KMS-11 (cell line): ENCODE measurements around the gene TMEM221.

ENCODE experiments used
- H2AFZ ChIP-seq: fragments of 200-600 bp; sonication (generic); 2 replicates; pipeline ENCODE4 v1.6.1; 2016; ENCODE audit warnings: antibody characterized with exemption, mixed run types, low read depth
- H3K27ac ChIP-seq: fragments of 200-600 bp; sonication (generic); 2 replicates; pipeline ENCODE4 v1.6.1; 2016; ENCODE audit warnings: mild to moderate bottlenecking, mixed run types
- H3K27me3 ChIP-seq: fragments of 200-600 bp; sonication (generic); 2 replicates; pipeline ENCODE4 v1.6.1; 2017; ENCODE audit warnings: mild to moderate bottlenecking, low read depth, mixed run types, moderate library complexity; ENCODE audit not compliant: insufficient read depth
- H3K36me3 ChIP-seq: fragments of 200-600 bp; sonication (generic); 2 replicates; pipeline ENCODE4 v1.6.1; 2017; ENCODE audit warnings: mild to moderate bottlenecking, mixed run types; ENCODE audit not compliant: insufficient read depth
- H3K4me1 ChIP-seq: fragments of 200-600 bp; sonication (generic); 2 replicates; pipeline ENCODE4 v1.6.1; 2016; ENCODE audit warnings: mild to moderate bottlenecking, low read depth, mixed run types; ENCODE audit not compliant: poor library complexity, severe bottlenecking
- H3K4me2 ChIP-seq: fragments of 200-600 bp; sonication (generic); 2 replicates; pipeline ENCODE4 v1.7.0; 2016; ENCODE audit warnings: mild to moderate bottlenecking, mixed run types
- H3K4me3 ChIP-seq: fragments of 200-600 bp; sonication (generic); IDR thresholded peaks from 2 replicates; pipeline ENCODE4 v1.6.1; 2017; ENCODE audit warnings: low read depth, low read length, mixed read lengths; ENCODE audit not compliant: insufficient read depth
- H3K79me2 ChIP-seq: fragments of 200-600 bp; sonication (generic); 2 replicates; pipeline ENCODE4 v1.6.1; 2016; ENCODE audit warnings: low read depth, mixed run types; ENCODE audit not compliant: insufficient read depth
- H3K9ac ChIP-seq: fragments of 200-600 bp; sonication (generic); 2 replicates; pipeline ENCODE4 v1.6.1; 2016; ENCODE audit warnings: mild to moderate bottlenecking, mixed run types
- H4K20me1 ChIP-seq: fragments of 200-600 bp; sonication (generic); 2 replicates; pipeline ENCODE4 v1.6.1; 2016; ENCODE audit warnings: mild to moderate bottlenecking, mixed run types; ENCODE audit not compliant: insufficient read depth
- TF ChIP-seq, protein P1 (sequence below): fragments of 200-600 bp; sonication (generic); conservative IDR thresholded peaks from 2 replicates; pipeline ENCODE4 v1.6.1; 2017; ENCODE audit warnings: low read depth, mild to moderate bottlenecking, antibody characterized with exemption, low read length, moderate library complexity, mixed read lengths

The TMEM221 gene

DNA sequence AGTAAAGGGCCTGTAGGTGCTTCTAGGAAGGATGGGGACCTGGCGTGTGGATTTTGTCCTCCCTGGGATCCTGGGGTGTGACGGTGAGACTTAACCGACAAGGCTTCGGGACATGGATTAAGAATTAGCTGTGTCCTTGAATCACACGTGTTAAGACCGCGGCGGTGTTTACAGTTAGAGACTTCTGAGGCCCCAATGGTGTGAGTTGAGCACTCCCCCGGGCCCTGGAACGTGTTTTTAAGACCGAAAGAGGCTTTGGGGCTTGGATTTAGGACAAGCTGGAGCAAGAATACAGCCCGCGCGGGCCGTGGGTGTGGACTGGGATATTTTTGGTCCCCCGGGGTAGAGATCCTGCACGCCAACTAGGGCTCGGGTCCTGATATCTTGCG is 20.6 kb upstream of the TMEM221 start:
- H3K27ac ChIP-seq, result no peak overlapping the region; the same call in 1 of the 2 replicates
- no peaks in the 10 kb centered on the region for H4K20me1 ChIP-seq
- peak overlapping the region; percentile 70 for H2AFZ ChIP-seq
- no peaks in the 10 kb centered on the region for H3K36me3 ChIP-seq
- TF ChIP-seq, protein P1, sequence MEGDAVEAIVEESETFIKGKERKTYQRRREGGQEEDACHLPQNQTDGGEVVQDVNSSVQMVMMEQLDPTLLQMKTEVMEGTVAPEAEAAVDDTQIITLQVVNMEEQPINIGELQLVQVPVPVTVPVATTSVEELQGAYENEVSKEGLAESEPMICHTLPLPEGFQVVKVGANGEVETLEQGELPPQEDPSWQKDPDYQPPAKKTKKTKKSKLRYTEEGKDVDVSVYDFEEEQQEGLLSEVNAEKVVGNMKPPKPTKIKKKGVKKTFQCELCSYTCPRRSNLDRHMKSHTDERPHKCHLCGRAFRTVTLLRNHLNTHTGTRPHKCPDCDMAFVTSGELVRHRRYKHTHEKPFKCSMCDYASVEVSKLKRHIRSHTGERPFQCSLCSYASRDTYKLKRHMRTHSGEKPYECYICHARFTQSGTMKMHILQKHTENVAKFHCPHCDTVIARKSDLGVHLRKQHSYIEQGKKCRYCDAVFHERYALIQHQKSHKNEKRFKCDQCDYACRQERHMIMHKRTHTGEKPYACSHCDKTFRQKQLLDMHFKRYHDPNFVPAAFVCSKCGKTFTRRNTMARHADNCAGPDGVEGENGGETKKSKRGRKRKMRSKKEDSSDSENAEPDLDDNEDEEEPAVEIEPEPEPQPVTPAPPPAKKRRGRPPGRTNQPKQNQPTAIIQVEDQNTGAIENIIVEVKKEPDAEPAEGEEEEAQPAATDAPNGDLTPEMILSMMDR, result no peak
- H3K27me3 ChIP-seq, result no peaks in the 10 kb centered on the region
- peaks cover 14% of the 10 kb centered on the region for H3K4me1 ChIP-seq
- peak overlapping the region; percentile 11; the same call in 1 of the 2 replicates for H3K9ac ChIP-seq
- peak overlapping the region; percentile 34 for H3K4me2 ChIP-seq
- no peak overlapping the region for H3K4me3 ChIP-seq
- H3K79me2 ChIP-seq, result no peaks in the 10 kb centered on the region

DNA sequence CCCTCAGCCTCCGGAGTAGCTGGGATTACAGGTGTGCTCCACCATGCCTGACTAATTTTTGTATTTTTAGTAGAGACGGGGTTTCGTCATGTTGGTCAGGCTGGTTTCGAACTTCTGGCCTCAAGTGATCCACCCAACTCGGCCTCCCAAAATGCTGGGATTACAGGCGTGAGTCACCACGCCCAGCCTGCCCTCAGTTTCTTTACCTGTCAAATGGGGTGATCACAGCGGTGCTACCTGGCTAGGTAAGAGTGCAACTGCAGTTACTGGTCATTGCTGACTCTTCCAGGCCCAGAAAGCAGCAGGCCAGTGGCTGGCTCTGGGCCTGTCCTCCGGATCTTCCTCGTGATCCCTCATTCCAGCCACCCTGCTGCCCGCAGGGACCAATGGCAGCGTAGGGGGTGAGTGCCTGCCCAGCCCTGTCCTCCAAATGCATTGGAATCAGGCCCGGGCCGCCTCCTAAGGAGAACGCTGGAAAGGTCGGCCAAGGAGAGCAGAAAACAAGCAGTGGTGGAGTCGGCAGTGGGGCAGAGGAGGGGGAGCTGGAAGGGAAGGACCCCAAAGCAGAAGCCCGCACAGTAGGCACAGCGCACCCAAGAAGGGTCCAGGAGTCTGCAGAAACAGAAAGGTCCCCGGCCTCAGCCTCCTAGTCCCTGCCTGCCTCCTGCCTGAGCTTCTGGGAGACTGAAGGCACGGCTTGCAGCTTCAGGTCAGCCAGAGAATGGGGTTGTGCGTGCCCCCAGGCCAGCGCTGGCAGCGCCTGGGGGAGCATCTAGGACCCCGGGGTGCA is 20.0 kb upstream of the TMEM221 start:
- no peaks in the 10 kb centered on the region; the same call in 1 of the 2 replicates for H3K27me3 ChIP-seq
- H3K4me1 ChIP-seq, result peaks cover 14% of the 10 kb centered on the region
- no peak overlapping the region for H3K4me3 ChIP-seq
- H3K79me2 ChIP-seq, result no peaks in the 10 kb centered on the region
- peak overlapping the region; percentile 34 for H3K4me2 ChIP-seq
- no peaks in the 10 kb centered on the region for H3K36me3 ChIP-seq
- TF ChIP-seq, protein P1, result no peak
- H4K20me1 ChIP-seq, result no peaks in the 10 kb centered on the region
- no peak overlapping the region for H3K27ac ChIP-seq
- peak overlapping the region; percentile 11; the same call in 1 of the 2 replicates for H3K9ac ChIP-seq
- H2AFZ ChIP-seq, result peak overlapping the region; percentile 70

DNA sequence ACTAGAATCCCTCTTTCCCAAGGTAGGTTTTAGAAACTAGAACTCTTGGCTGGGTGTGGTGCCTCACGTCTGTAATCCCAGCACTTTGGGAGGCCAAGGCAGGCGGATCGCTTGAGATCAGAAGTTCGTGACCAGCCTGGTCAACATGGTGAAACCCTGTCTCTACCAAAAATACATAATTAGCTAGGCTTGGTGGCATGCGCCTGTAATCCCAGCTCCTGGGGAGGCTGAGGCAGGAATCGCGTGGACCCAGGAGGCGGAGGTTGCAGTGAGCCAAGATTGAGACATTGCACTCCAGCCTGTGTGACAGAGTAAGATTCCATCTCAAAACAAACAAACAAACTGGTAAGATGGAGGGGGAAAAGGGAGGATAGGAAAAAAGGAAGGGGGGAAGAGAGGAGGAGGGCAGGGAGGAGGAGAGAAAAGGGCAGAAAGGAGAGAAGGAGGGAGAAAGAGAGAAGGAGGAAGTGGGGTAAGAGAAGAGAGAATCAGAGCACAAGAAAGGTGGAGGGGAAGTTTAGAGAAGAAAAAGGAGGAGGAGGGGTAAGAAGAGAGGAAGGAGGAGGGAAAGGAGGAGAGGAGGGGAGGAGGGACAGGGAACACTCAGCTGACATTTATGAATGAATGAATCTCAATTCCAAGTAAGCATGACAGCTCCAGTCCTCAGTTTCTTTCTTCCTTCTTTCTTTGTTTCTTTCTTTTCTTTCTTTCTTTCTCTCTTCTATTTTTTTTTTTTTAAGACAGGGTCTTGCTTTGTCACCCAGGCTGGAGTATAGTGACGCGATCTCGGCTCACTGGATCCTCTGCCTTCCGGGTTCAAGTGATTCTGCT is 19.2 kb upstream of the TMEM221 start:
- Histone ChIP-seq H3K36me3 (no peaks in the 10 kb centered on the region), H3K4me2 (no peak overlapping the region), H3K27ac (no peak overlapping the region), H4K20me1 (no peaks in the 10 kb centered on the region), H3K4me1 (peaks cover 14% of the 10 kb centered on the region), H3K9ac (no peak overlapping the region), H3K27me3 (no peaks in the 10 kb centered on the region; the same call in 1 of the 2 replicates), H3K4me3 (no peak overlapping the region), H3K79me2 (no peaks in the 10 kb centered on the region), H2AFZ (no peak overlapping the region)
- TF ChIP-seq, protein P1, result no peak

DNA sequence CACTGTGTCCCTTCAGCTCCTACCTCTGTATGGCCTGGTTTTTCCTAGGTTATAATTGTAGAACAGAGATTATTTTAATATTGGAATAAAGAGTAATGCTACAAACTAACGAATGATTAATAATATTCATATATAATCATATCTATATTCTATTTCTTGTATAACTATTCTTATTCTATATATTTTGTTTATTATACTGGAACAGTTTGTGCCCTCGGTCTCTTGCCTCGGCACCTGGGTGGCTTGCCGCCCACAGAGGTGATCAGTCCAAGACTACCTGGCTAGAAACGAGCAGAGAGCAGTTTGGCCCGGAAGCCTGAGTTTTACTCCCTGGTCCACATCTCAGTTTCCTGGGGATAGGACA is 18.0 kb upstream of the TMEM221 start:
- H4K20me1 ChIP-seq, result no peaks in the 10 kb centered on the region
- H3K27ac ChIP-seq, result no peak overlapping the region
- peaks cover 14% of the 10 kb centered on the region for H3K4me1 ChIP-seq
- H3K36me3 ChIP-seq, result no peaks in the 10 kb centered on the region
- no peaks in the 10 kb centered on the region for H3K79me2 ChIP-seq
- no peak overlapping the region for H3K4me2 ChIP-seq
- no peak overlapping the region for H3K4me3 ChIP-seq
- H3K9ac ChIP-seq, result no peak overlapping the region
- no peak overlapping the region for H2AFZ ChIP-seq
- TF ChIP-seq, protein P1, result no peak
- no peaks in the 10 kb centered on the region; the same call in 1 of the 2 replicates for H3K27me3 ChIP-seq
